Ascending aorta (tissue), 2 donors: ENCODE results near the gene RPS6KA2. TPM values are rescaled to one million over a fixed set of nuclear protein-coding genes. Genes with fewer than 3 reads are reported as not detected.

Experiments used
- DNase-seq, 2 donors: peaks; one replicate each; pipeline ENCODE4 v3.0.0-alpha.2; 2019; ENCODE audit warnings: low spot score in 2 of 2
- H3K27ac ChIP-seq, 2 donors: fragments of 200-600 bp; sonication (generic); one replicate each; pipeline ENCODE4 v1.5.1; 2016 to 2017; ENCODE audit warnings: mild to moderate bottlenecking in 1 of 2
- H3K27me3 ChIP-seq: fragments of 200-600 bp; sonication (generic); one replicate; pipeline ENCODE4 v1.5.1; 2017
- H3K36me3 ChIP-seq, 2 donors: fragments of 200-600 bp; sonication (generic); one replicate each; pipeline ENCODE4 v1.5.1; 2016
- H3K4me1 ChIP-seq, 2 donors: fragments of 200-600 bp; sonication (generic); one replicate each; pipeline ENCODE4 v1.5.1; 2016 to 2017; ENCODE audit warnings: mild to moderate bottlenecking in 1 of 2
- H3K4me3 ChIP-seq, 2 donors: fragments of 200-600 bp; sonication (generic); one replicate each; pipeline ENCODE4 v1.5.1; 2016 to 2017; ENCODE audit warnings: mild to moderate bottlenecking in 1 of 2
- H3K9me3 ChIP-seq, 2 donors: fragments of 200-600 bp; sonication (generic); one replicate each; pipeline ENCODE4 v1.5.1; 2016
- intact Hi-C: fragments of 100-400 bp; cut with DNase I; formaldehyde crosslinking; loops from one replicate; pipeline ENCODE4 v1.15.1; 2023
- total RNA-seq: library from RNA; depleted of rRNA; stranded (reverse); fragments of >200 nt; gene quantifications from one replicate; pipeline ENCODE4 v1.1.0, GENCODE V29; 2016
- TF ChIP-seq, protein P1 (sequence below), 3 experiments: fragments of 200-600 bp in 2 of 3; fragments of 450-650 bp in 1 of 3; sonication (generic) in 2 of 3; IDR thresholded peaks; one replicate each; pipeline ENCODE4 v1.5.1; 2016 to 2019; ENCODE audit warnings: antibody characterized with exemption in 3 of 3, mild to moderate bottlenecking in 1 of 3, moderate library complexity in 1 of 3

Gene RPS6KA2
- total RNA-seq, 1 donor from 2014 or later: 196 TPM

DNA sequence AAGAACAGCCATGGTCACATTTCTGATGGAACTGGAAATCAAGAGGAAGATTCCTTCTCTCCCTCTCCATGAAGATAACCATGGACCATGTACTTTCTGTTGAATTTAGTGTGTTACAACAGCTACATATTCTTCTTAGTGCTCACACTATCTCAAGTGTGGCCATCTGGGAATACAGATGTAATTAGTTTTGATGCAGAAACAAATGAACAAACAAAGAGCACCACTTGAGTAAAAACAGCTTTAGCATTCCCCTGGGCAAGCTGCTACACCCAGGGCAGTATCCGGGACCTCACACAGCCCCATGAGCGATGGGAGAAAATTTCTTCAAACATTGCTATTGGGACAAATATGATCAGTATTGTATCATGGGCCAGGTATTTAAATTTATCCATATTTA is 115.7 kb downstream of the RPS6KA2 start:
- Histone ChIP-seq H3K27ac (no peak overlapping the region), H3K9me3 (no peaks in the 10 kb centered on the region), H3K27me3 (no peaks in the 10 kb centered on the region), H3K4me3 (no peak overlapping the region), H3K36me3 (peaks cover 6 to 26% of the 10 kb centered on the region in 2 donors), H3K4me1 (no peaks in the 10 kb centered on the region)
- TF ChIP-seq, protein P1, sequence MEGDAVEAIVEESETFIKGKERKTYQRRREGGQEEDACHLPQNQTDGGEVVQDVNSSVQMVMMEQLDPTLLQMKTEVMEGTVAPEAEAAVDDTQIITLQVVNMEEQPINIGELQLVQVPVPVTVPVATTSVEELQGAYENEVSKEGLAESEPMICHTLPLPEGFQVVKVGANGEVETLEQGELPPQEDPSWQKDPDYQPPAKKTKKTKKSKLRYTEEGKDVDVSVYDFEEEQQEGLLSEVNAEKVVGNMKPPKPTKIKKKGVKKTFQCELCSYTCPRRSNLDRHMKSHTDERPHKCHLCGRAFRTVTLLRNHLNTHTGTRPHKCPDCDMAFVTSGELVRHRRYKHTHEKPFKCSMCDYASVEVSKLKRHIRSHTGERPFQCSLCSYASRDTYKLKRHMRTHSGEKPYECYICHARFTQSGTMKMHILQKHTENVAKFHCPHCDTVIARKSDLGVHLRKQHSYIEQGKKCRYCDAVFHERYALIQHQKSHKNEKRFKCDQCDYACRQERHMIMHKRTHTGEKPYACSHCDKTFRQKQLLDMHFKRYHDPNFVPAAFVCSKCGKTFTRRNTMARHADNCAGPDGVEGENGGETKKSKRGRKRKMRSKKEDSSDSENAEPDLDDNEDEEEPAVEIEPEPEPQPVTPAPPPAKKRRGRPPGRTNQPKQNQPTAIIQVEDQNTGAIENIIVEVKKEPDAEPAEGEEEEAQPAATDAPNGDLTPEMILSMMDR (IDR thresholded peaks at IDR 0.05): no peak
- intact Hi-C loops: no loop called here
- DNase-seq: no peak

DNA sequence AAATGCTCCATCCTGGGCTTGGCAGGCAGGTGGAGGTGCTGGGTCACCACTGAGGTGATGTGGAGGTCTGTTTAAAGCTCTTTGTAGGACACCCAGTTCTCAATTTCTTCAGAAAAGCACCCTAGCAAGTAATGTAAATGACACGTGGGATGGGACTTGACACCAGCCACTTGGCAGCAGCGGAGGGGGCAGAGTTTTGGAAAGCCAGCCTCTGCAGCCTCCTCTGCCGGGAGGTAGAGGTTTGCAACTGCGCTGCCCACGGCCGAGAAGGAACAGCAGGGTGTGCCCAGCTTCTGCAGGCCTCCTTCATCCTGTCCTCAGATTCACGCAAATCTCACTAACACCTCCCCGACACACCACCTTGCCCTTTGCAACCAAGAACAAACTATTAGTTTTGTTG is 117.9 kb downstream of the RPS6KA2 start:
- Histone ChIP-seq H3K36me3 (peaks cover 6 to 24% of the 10 kb centered on the region in 2 donors), H3K27me3 (no peaks in the 10 kb centered on the region), H3K9me3 (no peaks in the 10 kb centered on the region), H3K4me1 (no peaks in the 10 kb centered on the region), H3K4me3 (no peak overlapping the region), H3K27ac (no peak overlapping the region)
- intact Hi-C loops: no loop called here
- TF ChIP-seq, protein P1 (IDR thresholded peaks at IDR 0.05): no peak
- DNase-seq: no peak

DNA sequence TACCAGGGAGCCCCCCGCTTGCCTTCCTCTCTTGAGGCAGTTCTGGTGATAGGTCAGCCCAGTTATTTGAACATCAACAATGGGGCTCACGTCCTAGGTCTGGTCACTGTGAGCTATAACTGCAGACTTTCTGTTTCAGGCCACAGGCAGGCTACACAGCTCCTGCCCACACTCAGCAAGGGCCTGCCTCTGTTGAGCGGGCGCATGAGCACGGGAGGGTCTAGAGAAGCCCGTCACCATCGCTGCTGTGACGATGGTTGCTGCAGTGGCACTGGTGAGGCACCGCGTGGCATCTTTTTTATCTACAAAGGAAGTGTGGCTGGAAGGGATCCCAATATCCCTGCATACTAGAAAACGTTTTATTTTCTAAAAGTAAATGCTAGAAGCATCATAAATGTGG is 118.3 kb downstream of the RPS6KA2 start:
- H3K4me3 ChIP-seq: no peak overlapping the region
- intact Hi-C loops: no loop called here
- H3K27ac ChIP-seq: no peak overlapping the region
- no peaks in the 10 kb centered on the region for H3K9me3 ChIP-seq
- peaks cover 6 to 26% of the 10 kb centered on the region in 2 donors for H3K36me3 ChIP-seq
- no peaks in the 10 kb centered on the region for H3K27me3 ChIP-seq
- no peaks in the 10 kb centered on the region for H3K4me1 ChIP-seq
- TF ChIP-seq, protein P1 (IDR thresholded peaks at IDR 0.05): no peak
- DNase-seq: no peak

DNA sequence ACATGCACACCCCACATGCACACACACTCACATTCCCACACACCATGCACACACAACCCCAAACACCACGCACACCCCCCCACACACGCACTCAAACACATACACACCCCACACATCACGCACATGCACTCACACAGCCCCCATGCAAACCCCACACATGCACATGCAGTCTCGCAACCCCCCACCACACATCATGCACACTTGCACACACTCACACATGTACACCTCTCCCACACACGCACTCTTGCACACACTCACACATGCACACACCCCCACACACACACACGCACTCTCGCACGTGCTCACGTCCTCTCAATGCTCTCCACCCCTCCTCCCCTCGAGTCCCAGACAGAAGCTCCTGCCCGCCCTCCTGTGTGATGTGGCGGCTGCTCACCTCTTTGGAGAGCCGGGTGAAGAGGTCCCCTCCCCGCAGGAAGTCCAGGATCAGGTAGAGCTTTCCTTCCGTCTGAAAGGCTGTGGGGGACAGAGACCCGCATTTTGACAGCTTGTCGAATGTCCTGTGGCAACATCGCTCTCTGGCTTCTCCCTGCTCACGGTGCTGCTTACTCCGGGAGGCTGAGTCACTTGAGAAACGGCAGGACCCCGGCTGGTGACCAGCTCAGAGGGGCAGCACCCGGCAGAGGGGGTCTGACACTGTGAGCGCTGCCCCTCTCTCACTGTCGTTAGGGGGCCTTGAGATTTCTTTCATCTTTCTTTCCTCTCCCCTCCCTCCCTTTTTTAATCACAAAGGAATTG is 119.1 kb downstream of the RPS6KA2 start:
- H3K4me3 ChIP-seq: no peak overlapping the region
- no peaks in the 10 kb centered on the region for H3K9me3 ChIP-seq
- TF ChIP-seq, protein P1 (IDR thresholded peaks at IDR 0.05): no peak
- no peak for DNase-seq
- no peaks in the 10 kb centered on the region for H3K27me3 ChIP-seq
- H3K36me3 ChIP-seq: peaks cover 6 to 34% of the 10 kb centered on the region in 2 donors
- H3K27ac ChIP-seq: no peak overlapping the region
- intact Hi-C loops: no loop called here
- no peaks in the 10 kb centered on the region for H3K4me1 ChIP-seq

DNA sequence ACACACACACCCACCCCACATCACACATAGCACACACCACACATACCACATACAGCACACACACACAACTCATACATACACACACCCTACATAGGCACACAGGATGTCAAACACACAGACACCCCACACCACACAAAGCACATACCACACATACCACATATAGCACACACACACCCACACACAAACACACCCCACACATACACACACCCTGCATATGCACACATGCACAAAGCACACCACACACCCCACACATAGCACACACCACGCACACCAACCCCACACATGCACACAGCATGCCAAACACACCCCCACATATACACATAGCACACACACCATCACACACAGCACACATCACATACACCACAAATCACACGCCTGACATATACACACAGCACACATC is 119.7 kb downstream of the RPS6KA2 start:
- H3K36me3 ChIP-seq: peaks cover 6 to 34% of the 10 kb centered on the region in 2 donors
- intact Hi-C loops: no loop called here
- TF ChIP-seq, protein P1 (IDR thresholded peaks at IDR 0.05): no peak

More for the DNA sequence above, 119.7 kb downstream of the RPS6KA2 start:
- Histone ChIP-seq H3K4me1 (no peaks in the 10 kb centered on the region), H3K27ac (no peak overlapping the region), H3K9me3 (no peaks in the 10 kb centered on the region), H3K4me3 (no peak overlapping the region), H3K27me3 (no peaks in the 10 kb centered on the region)
- no peak for DNase-seq
